GM21723 (cell line): ENCODE data around the gene ITM2C.

Experiments
- ATAC-seq: cut with Tn5 transposase; IDR thresholded peaks from one replicate; pipeline ENCODE4 v1.9.1; 2021; ENCODE audit warnings: mild to moderate bottlenecking, moderate library complexity; ENCODE audit not compliant: unreplicated experiment

ITM2C gene

GRCh38 chr2:230889911-230890601 is 25.3 kb downstream of the ITM2C start:
- no peak for ATAC-seq

- no peak for ATAC-seq
These were observed 25.9 kb downstream of the ITM2C start for GRCh38 chr2:230890646-230891045.

GRCh38 chr2:230891064-230891463 is 26.3 kb downstream of the ITM2C start:
- no peak for ATAC-seq

- ATAC-seq, result no peak
These were observed 26.8 kb downstream of the ITM2C start for GRCh38 chr2:230891509-230891908.

GRCh38 chr2:230893338-230893737 is 28.6 kb downstream of the ITM2C start:
- ATAC-seq, result peak; percentile 80

GRCh38 chr2:230893841-230894781 is 29.4 kb downstream of the ITM2C start:
- peak; percentile 49 for ATAC-seq

GRCh38 chr2:230895536-230896345 is 31.0 kb downstream of the ITM2C start:
- ATAC-seq, result no peak

- ATAC-seq, result no peak
These were observed 31.8 kb downstream of the ITM2C start for GRCh38 chr2:230896346-230897115.

GRCh38 chr2:230898016-230898712 is 33.4 kb downstream of the ITM2C start:
- ATAC-seq, result no peak

- no peak for ATAC-seq
These were observed 34.0 kb downstream of the ITM2C start for GRCh38 chr2:230898713-230899091.

GRCh38 chr2:230899287-230899686 is 34.5 kb downstream of the ITM2C start:
- no peak for ATAC-seq

- ATAC-seq, result no peak
These were observed 35.0 kb downstream of the ITM2C start for GRCh38 chr2:230899786-230900185.

GRCh38 chr2:230900336-230900995 is 35.7 kb downstream of the ITM2C start:
- no peak for ATAC-seq

- no peak for ATAC-seq
These were observed 36.3 kb downstream of the ITM2C start for GRCh38 chr2:230901006-230901405.

- peak; percentile 84 for ATAC-seq
These were observed 37.6 kb downstream of the ITM2C start for GRCh38 chr2:230902180-230902899.

GRCh38 chr2:230903231-230904150 is 38.7 kb downstream of the ITM2C start:
- no peak for ATAC-seq

GRCh38 chr2:230904856-230905447 is 40.2 kb downstream of the ITM2C start:
- ATAC-seq, result no peak
